ENCODE data around the gene FAM222B. TPM values are rescaled to one million over a fixed set of nuclear protein-coding genes. Genes with fewer than 3 reads are reported as not detected.
A peak's percentile ranks its signal among the peaks of the same experiment; 100 is the strongest.

Gene FAM222B
- polyA plus RNA-seq, 1 donor, result 20.6 TPM

DNA sequence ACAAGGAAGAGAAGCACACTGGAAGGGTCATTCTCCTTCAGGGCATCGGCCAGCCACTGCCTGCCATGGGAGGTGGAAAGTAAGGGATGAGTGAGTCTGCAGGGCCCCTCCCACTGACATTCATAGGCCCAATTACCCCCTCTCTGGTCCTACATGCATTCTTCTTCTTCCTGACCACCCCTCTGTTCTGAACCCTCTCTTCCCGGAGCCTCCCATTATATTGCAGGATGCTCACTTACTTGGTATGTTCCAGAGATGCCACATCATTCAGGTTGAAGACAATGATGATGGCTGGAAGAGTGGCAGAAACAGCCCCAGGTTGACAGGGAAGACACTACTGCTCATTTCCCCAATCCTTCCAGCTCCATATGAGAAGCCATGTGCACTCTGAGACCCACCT, 127.4 kb downstream of the FAM222B start:
- no peak for DNase-seq

DNA sequence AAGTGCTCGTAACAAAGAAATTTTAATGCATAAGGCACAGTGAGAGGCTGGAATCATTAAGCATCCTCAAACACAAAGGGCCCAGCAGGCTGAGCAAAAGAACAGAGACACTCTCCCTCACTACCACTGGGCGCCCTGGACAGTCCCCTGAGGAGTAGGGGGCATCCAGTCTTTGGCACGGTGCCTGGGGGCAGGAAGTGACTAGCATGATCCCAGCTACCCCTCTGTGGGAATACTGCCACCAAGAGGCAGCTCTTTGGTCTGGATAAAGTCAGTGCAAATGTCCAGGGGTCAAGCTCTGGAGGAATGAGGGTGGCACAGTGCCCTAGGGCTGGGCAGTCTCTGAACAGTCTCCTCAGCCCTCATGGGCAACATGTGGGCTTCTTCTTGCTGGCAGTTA, 128.3 kb downstream of the FAM222B start:
- no peak for DNase-seq

DNA sequence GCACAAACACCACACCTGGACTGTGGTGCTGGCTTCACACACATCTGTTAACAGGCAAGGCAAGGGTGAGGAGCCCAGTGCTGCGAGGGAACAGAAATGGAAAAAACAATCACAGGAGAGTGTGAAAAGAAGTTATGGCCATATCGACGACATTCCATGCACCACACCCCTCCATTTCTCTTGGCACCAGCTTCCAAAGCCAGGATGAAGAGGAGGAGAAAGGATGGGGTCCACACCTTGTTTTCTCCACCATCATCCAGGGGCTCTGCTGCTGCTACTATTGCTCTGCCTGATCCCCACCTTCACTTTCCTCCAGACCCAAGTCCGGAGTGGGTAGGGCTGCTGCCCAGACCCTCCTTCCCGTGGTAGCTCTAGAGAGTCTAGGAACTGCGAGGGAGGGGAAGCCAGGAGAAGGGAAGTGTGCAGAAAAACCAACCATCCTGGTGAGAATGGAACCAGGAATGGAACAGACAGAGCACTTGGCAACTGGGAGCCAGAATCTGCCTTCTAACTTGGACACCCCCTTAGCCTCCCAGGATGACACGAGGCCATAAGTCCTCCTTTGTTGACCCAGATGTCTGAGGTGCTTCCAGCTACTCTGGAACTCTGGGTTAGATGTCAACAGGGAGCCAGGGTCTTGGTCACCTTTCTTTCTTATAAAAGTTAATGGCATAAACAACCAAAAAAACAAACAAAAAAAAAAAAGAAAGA, 129.7 kb downstream of the FAM222B start:
- DNase-seq, result no peak

DNA sequence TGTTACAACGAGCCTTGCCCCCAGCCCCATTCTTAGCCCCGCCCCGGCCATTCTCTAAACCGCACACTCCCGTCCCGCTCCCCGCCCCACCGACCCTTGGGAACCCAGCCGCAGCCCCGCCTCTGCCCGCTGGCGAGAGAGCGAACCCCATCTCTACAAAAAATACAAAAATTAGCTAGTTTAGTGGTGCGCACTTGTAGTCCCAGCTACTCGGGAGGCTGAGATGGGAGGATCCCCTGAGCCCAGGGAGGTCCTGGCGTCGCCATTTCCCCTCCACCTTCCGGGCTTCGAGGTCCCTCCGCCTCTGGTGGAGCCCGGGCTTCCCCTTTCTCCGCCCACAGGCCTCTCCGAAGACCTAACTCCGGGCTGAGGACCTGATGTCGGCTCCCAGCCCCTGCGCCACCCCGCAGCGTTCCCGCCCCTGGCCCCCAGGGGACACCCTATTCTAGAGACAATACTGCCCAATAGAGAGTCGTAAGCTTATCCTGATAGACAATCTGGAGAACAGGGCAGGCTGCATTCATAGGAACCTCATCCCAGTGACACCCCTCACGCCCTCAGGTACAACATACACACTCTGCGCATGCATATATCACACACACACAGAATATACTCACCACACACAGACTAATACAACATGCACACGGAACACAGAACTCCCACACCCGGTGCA, 130.4 kb downstream of the FAM222B start:
- DNase-seq, result no peak

- DNase-seq, result no peak
Measured at GRCh38 chr17:28711723-28712031, 130.9 kb downstream of the FAM222B start, which contains the start of gene PROCA1. Gene PROCA1, minus strand, starts transcription at chr17:28711888. Its CDS starts 228 bp downstream, at chr17:28711660.

DNA sequence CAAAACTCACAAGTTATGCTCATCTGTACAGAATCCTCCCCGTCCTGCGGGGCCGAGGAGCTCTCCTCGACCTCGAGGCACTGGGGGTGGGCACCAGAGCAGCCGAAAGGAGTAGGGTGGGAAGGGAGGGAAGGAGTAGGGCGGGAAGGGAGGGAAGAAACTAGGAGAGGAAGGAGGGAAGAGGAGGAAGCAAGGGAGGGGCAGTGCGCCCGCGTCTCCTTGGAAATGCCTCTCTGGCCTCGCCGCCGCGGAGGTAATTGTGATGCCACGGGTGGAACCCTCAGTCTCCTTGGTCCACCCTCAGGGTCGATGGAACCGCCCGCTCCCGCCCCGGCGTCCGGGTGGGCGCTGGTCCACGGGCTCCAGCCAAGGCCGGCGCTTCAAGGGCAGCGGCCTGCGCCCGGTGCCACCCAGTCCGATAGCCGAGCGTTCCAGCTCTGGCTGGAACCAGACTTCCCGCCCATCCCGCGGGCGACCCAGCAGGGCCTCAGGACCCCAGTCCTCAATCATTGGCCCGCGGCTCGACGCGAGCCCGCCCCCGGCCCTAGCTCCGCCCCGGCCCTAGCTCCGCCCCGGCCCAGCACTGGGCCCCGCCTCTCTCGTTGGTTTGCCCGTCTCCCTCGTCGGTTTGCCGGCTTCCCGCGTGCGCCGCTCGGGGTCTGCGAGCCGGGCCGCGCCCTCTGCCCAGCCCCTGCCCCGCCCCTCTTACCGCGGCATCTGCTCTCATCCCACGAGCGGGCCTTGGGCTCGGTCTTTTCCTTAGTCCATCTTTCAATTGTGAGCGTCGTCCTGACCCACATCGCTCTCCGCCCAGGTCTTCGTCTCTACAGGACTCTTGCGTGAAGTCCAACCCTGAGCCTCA, 131.5 kb downstream of the FAM222B start:
- peak; percentile 92 for DNase-seq

DNA sequence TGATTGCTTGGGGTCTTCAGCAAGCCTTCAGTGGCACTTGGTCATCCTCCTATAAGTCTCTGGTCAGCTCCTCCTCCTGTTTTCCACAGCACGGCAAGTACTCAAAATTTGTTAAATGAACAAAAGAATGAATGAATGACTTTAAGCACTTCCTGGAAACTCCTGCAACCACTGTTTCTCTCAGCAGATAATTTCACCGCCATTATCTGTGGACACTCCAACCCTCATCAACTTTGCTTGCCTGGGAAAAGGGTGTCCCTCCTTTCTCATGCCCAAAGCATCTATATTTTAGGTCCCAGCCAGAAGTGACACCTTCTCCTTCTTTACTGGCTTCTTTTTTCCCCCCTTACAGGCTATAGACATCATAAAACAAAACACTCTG, 135.3 kb downstream of the FAM222B start:
- DNase-seq, result no peak

GRCh38 chr17:28706471-28707338, 135.9 kb downstream of the FAM222B start:
- DNase-seq, result no peak

Other genes with a start within 250 kb of the FAM222B start
- gene SPAG5, start 243.8 kb downstream of the FAM222B start, polyA plus RNA-seq (ENCODE audit: insufficient read length), result 88.8 TPM
- 30.4 TPM for gene RSKR, start 228.6 kb downstream of the FAM222B start, polyA plus RNA-seq (ENCODE audit: insufficient read length)
- gene BLTP2, start 197.6 kb downstream of the FAM222B start, polyA plus RNA-seq (ENCODE audit: insufficient read length), result 119 TPM
- 76.6 TPM for gene SDF2, start 180.9 kb downstream of the FAM222B start, polyA plus RNA-seq (ENCODE audit: insufficient read length)
- 80.6 TPM for gene SUPT6H, start 180.6 kb downstream of the FAM222B start, polyA plus RNA-seq (ENCODE audit: insufficient read length)
- gene PROCA1, start 130.9 kb downstream of the FAM222B start, polyA plus RNA-seq (ENCODE audit: insufficient read length), result 10.4 TPM
- 181 TPM for gene RAB34, start 124.9 kb downstream of the FAM222B start, polyA plus RNA-seq (ENCODE audit: insufficient read length)
- 871 TPM for gene RPL23A, start 122.8 kb downstream of the FAM222B start, polyA plus RNA-seq (ENCODE audit: insufficient read length)
- 13.6 TPM for gene TLCD1, start 116.6 kb downstream of the FAM222B start, polyA plus RNA-seq (ENCODE audit: insufficient read length)
- gene NEK8, start 114.0 kb downstream of the FAM222B start, polyA plus RNA-seq (ENCODE audit: insufficient read length), result 11.2 TPM
- 108 TPM for gene TRAF4, start 98.8 kb downstream of the FAM222B start, polyA plus RNA-seq (ENCODE audit: insufficient read length)
- gene ERAL1, start 12.2 kb upstream of the FAM222B start, polyA plus RNA-seq (ENCODE audit: insufficient read length), result 77.1 TPM
- gene FLOT2, start 54.9 kb upstream of the FAM222B start, polyA plus RNA-seq (ENCODE audit: insufficient read length), result 78.5 TPM
- gene DHRS13, start 60.3 kb upstream of the FAM222B start, polyA plus RNA-seq (ENCODE audit: insufficient read length), result 12.7 TPM
- 57.6 TPM for gene PHF12, start 108.7 kb upstream of the FAM222B start, polyA plus RNA-seq (ENCODE audit: insufficient read length)
- 0.63 TPM for gene SEZ6, start 163.2 kb upstream of the FAM222B start, polyA plus RNA-seq (ENCODE audit: insufficient read length)
- 8.8 TPM for gene PIPOX, start 200.4 kb upstream of the FAM222B start, polyA plus RNA-seq (ENCODE audit: insufficient read length)

Data from left kidney (tissue), 2 donors.